ENCODE data around the gene DNAJB1. TPM values are rescaled to one million over a fixed set of nuclear protein-coding genes. Genes with fewer than 3 reads are reported as not detected.

DNAJB1 gene
- polyA plus RNA-seq, 1 donor = 85.5 TPM

DNA sequence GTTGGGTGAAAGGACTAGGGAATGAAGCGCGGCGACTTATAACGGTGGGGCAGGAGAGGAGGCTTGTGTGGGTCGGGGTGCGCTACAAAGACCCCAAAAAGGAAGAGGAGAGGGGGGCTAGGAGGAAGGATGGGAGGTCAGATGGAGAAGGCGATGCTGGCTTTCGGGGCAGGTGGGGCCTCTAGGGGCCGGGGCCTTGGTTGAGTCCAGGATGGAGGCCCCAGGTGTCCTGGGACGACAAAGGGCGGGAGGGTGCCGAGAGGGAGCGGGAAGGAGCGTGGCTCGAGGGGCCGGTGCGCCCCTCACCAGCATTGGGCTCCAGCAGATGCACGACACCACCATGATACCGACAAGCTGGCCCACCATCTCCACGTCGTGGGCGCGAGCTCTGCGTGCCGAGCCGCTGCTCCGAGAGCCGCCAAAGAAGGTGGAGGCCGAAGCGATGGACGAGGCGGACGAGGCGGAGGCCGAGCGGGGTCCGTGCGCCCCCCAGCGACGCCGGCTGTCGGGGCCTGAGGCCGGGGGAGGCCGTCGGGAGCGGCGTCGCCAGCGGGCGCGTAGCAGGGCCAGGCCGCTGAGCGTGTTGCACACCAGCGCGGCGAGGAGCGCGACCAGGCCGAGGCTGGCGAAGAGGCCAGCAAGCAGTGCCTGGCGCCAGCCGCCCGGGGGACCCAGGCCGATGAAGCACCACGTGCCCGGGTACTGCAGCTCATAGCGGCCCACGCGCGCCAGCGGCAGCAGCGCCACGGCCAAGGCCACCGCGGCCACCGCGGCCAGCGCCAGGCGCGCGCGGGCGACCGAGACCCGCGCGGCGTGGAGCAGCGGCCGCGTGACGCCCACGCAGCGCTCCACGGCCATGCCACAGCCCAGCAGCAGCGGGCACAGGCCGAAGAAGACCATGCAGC lies 44.9 kb downstream of the DNAJB1 start:
- no peak for DNase-seq (ENCODE audit: low read depth)

- no peak for DNase-seq (ENCODE audit: low read depth)
Measured at GRCh38 chr19:14472202-14472938, 45.8 kb downstream of the DNAJB1 start.

- no peak for DNase-seq (ENCODE audit: low read depth)
Measured at GRCh38 chr19:14471436-14472187, 46.6 kb downstream of the DNAJB1 start.

- no peak for DNase-seq (ENCODE audit: low read depth)
Measured at GRCh38 chr19:14470031-14470876, 47.9 kb downstream of the DNAJB1 start.

GRCh38 chr19:14467816-14468215 lies 50.4 kb downstream of the DNAJB1 start:
- no peak for DNase-seq (ENCODE audit: low read depth)

GRCh38 chr19:14467391-14467790 lies 50.8 kb downstream of the DNAJB1 start:
- DNase-seq (ENCODE audit: low read depth) = no peak

Other genes with a start within 250 kb of the DNAJB1 start
- 58.2 TPM for gene ADGRE5, start 137.0 kb downstream of the DNAJB1 start, polyA plus RNA-seq (ENCODE audit: insufficient read length)
- 41.3 TPM for gene DDX39A, start 99.1 kb downstream of the DNAJB1 start, polyA plus RNA-seq (ENCODE audit: insufficient read length)
- gene PKN1, start 85.1 kb downstream of the DNAJB1 start, polyA plus RNA-seq (ENCODE audit: insufficient read length) = 65.8 TPM
- gene PTGER1, start 43.0 kb downstream of the DNAJB1 start, polyA plus RNA-seq (ENCODE audit: insufficient read length) = not detected
- gene GIPC1, start 22.3 kb downstream of the DNAJB1 start, polyA plus RNA-seq (ENCODE audit: insufficient read length) = 41.1 TPM
- gene TECR, start 11.2 kb upstream of the DNAJB1 start, polyA plus RNA-seq (ENCODE audit: insufficient read length) = 119 TPM
- 132 TPM for gene NDUFB7, start 53.7 kb upstream of the DNAJB1 start, polyA plus RNA-seq (ENCODE audit: insufficient read length)
- not detected for gene CLEC17A, start 64.7 kb upstream of the DNAJB1 start, polyA plus RNA-seq (ENCODE audit: insufficient read length)
- gene ADGRE3, start 156.4 kb upstream of the DNAJB1 start, polyA plus RNA-seq (ENCODE audit: insufficient read length) = not detected
- 22.0 TPM for gene ZNF333, start 171.7 kb upstream of the DNAJB1 start, polyA plus RNA-seq (ENCODE audit: insufficient read length)